Skin of body (tissue), 2 donors: ENCODE data around the gene SEPTIN8. TPM values are rescaled to one million over a fixed set of nuclear protein-coding genes. Genes with fewer than 3 reads are reported as not detected.

ENCODE experiments used
- DNase-seq: peaks from one replicate; lab custom pipeline; 2025; lab: John Stamatoyannopoulos, UW
- total RNA-seq: library from RNA; depleted of rRNA; stranded (reverse); fragments of >200 nt; gene quantifications from one replicate; pipeline ENCODE4 v1.2.3, GENCODE V29; 2014

The SEPTIN8 gene
- total RNA-seq, 1 donor from 2014 or later, result 45.1 TPM

- no peak for DNase-seq
Measured at GRCh38 chr5:132750471-132751230, 26.4 kb downstream of the SEPTIN8 start.

GRCh38 chr5:132749506-132749905 lies 27.5 kb downstream of the SEPTIN8 start:
- DNase-seq, result no peak

DNA sequence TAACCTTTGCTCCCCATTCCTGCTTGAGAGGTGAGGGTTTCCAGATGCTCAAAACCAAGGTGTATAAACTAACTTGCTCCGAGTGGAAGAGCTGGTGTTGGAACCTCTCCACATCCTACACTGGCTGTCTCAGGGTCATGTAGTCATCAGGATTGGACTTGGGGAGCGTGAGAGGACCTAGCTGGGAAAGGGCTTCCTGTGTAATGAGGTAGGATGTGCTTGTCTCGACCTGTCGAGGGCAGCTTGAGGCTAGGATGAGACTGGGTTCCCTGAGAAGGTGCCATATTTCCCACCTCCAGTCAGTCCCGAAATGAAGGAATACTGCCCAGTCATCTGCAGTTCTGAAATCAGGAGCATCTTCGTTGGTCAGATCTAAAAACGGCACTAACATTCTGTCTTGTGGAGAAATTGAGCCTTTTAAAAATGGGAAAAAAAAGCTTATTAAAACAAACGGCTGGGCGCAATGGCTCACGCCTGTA lies 28.5 kb downstream of the SEPTIN8 start:
- no peak for DNase-seq

DNA sequence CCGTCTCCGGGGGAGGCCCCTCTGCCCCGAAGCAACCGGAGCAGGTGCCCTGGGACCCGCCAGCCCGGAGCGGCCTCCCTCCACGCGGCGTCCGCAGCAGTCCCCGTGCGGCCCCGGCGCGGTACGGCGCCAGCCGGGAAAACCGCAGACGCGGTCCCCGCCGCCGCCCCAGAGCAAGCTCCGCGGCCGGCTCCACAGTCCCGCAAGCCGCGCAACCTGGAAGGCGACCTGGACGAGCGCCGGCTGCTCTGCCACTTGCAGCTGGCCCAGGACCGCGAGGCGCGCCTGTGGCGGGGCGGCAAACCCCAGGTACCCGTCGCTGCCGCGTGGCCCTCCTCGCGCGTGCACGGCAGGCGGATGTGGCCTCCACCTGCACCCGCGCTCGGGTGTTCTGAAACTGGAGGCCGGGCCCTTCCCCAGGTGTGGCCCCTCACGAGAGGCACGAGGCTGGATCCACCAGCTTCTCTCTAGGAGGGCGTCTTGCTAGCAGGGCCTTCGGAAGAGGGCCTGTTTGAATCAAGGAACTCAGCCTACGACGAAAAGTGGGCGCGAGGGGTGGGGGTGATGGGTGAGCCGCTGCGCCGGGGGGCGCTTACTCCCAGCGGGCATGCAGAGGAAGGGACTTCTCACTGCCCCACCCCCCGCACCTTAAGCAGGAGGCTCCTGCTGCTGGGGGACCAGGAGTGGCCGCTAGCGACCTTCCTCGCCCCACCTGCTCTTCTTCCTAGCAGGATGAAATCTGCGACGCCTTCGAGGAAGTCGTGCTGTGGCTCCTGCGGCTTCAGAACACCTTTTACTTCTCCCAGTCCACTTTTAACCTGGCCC lies 29.2 kb downstream of the SEPTIN8 start:
- no peak for DNase-seq

DNA sequence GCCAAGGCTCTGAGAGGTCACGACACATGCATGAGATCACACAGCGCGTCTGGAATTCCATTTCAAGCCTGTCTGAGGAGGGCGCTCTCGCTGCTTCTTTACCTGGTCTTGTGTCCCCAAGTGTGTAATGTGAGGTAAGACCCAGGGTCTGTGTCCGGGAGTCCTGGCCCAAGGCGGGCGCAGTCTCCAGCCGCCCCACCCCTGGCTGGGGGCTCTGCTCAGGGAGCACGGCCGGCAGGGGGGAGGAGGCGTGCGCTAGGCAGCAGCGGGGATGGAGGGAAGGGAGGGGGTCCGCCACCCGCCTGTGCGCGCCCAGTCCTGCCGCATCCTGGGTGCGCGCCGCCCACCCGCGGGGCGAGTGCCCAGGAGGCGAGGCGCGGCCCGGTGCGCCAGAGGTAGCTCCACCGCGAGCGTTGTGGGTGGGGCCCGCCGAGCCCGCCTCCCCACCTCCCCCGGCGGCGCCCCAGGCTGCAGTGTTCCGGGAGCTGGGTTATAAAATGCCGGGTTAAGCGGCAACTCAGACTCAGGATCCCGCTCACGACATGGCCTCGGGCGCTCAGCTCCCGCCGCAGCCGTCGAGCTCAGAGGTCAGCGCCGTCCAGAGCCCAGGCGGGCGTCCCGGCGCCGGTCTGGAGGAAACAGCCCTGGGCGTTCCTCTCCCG lies 30.0 kb downstream of the SEPTIN8 start, which contains the start of gene CCNI2:
TSS of gene CCNI2 (plus strand) at position 473 of the 662 bp plus-strand sequence. CDS start at position 543, 70 bp downstream.
- DNase-seq, result no peak

GRCh38 chr5:132746592-132746953 lies 30.5 kb downstream of the SEPTIN8 start:
- no peak for DNase-seq

DNA sequence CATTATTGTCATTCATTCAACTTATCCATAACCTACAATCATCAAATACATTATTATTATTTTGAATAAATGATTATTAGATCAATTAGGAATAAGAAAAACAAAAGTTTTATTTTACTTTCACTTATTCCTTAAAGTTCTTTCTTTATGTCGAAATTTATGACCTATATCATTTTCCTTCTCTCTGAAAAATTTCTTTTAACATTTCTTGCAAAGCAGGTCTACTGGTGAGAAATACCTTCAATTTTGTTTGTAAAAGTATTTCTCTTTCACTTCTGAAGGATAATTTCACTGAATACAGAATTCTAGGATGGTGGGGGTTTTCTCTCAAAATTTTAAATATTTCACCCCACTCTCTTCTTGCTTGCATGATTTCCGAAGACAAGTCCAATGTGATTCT lies 32.4 kb downstream of the SEPTIN8 start:
- DNase-seq, result no peak

- DNase-seq, result no peak
Measured at GRCh38 chr5:132742626-132743025, 34.4 kb downstream of the SEPTIN8 start.

GRCh38 chr5:132742158-132742557 lies 34.9 kb downstream of the SEPTIN8 start:
- DNase-seq, result no peak

DNA sequence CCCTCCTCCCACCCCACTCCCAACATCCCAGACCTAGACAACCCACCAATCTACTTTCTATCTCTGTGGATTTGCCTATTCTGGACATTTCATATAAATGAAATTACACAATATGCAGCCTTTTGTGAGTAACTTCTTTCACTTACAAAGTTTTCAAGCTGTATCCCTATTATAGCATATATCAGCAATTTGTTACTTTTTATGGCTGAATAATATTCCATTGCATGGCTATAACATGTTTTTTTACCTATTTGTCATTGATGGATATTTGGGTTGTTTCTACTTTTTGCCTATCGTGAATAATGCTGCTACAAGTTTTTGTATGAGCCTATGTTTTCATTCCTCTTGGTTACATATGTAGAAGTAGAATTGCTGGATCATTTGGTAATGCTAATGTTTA lies 37.8 kb downstream of the SEPTIN8 start:
- DNase-seq, result no peak

- no peak for DNase-seq
Measured at GRCh38 chr5:132737982-132738681, 38.9 kb downstream of the SEPTIN8 start.

GRCh38 chr5:132736853-132737833 lies 39.9 kb downstream of the SEPTIN8 start, which contains the start of gene KIF3A:
KIF3A (minus strand) TSS chr5:132737546; CDS start chr5:132737419, 127 bp downstream.
- DNase-seq, result peak; percentile 76

DNA sequence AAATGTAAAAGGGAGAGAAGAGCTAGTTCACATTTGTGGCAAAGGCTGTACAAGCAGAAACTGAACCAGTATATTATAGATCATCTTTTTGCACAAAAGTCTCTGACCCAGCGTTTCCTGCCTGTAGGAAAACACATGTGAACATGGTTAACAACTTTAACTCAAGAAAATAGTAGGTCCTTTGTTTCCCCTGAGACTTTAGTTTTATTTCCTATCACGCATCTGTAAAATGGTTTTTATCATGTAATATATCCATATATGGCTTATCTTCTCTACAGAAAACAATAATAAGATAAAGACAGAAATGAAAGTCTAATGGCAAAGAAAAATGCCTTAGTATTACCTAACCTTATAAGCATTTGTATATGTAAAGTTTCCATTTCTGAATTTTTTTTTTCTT lies 42.4 kb downstream of the SEPTIN8 start:
- no peak for DNase-seq

DNA sequence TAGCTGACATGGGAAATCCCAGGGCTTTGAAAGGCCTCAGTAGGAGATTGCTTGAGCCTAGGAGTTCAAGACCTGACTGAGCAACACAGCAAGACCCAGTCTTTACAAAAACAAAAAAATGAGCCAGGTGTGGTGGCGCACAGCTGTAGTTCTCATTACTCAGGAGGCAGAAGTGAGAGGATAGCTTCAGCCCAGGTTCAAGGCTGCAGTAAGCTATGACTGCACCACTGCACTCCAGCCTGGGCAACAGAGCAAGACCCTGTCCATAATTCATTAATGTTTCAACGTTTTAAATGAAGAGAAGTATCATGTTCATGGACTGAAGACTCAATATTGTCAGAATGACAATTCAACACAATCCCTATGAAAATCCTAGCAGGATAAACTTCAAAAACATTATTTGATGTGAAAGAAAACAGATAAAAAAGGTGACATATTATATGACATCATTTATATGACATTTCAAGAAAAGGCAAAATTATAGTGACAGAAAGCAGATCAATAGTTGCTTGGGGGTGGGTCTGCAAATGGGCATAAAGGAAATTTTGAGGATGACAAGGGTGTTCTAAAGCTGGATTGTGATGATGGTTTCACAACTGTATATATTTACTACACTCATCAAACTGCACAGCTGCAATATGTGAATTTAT lies 43.4 kb downstream of the SEPTIN8 start:
- DNase-seq, result no peak

GRCh38 chr5:132729896-132730295 lies 47.1 kb downstream of the SEPTIN8 start:
- DNase-seq, result no peak

DNA sequence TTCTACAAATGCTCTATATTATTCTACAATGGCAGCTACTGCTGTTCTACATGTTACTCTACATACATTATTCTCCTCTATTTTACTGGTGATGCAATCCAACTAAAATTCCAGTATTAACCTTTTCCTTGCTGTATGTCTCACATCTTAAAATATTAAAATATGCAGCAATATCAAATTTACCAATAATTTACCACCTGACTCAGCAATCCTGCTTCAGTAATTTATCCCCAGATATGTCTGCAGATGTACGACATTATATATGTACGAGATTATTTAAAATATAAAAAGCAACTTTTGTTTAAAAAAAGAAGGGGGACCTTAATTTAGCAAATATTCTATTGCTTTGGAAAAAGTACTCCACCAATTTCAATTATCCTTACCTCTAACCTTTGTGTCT lies 51.3 kb downstream of the SEPTIN8 start:
- no peak for DNase-seq

DNA sequence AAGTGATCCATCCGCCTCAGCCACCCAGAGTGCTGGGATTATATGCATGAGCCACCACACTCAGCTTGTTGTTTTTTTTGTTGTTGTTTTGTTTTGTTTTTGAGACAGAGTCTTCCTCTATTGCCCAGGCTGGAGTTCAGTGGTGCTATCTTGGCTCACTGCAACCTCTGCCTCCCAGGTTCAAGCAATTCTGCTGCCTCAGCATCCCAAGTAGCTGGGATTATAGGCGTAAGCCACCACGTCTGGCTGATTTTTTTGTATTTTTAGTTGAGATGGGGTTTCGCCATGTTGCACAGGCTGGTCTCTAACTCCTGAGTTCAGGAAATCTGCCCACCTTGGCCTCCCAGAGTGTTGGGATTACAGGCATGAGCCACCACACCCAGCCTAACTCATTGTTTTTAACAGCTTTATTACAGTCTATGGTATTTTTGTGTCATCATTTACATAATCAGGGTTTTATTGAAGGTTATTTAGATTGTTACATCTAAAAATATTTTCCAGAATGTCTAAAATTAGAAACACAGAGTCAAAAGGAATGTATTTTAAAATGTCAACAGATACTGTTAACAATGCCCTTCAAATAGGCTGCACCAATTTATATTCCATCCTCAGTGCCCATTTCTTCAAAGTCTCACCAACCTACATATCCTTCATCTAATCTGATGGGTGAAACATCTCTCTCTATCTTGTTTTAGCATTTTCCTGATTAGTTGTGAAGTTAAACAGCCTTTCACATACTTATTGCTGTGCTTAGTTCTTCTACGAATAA lies 58.3 kb downstream of the SEPTIN8 start:
- no peak for DNase-seq

- DNase-seq, result peak; percentile 3
Measured at GRCh38 chr5:132714456-132715307, 62.4 kb downstream of the SEPTIN8 start.
